SW 1271 (cell line): ENCODE results near the gene LYRM4.
A peak's percentile ranks its signal among the peaks of the same experiment; 100 is the strongest.

Experiments
- DNase-seq, 2 experiments: peaks; one replicate each; lab custom pipeline; 2025; lab: John Stamatoyannopoulos, UW

The LYRM4 gene

DNA sequence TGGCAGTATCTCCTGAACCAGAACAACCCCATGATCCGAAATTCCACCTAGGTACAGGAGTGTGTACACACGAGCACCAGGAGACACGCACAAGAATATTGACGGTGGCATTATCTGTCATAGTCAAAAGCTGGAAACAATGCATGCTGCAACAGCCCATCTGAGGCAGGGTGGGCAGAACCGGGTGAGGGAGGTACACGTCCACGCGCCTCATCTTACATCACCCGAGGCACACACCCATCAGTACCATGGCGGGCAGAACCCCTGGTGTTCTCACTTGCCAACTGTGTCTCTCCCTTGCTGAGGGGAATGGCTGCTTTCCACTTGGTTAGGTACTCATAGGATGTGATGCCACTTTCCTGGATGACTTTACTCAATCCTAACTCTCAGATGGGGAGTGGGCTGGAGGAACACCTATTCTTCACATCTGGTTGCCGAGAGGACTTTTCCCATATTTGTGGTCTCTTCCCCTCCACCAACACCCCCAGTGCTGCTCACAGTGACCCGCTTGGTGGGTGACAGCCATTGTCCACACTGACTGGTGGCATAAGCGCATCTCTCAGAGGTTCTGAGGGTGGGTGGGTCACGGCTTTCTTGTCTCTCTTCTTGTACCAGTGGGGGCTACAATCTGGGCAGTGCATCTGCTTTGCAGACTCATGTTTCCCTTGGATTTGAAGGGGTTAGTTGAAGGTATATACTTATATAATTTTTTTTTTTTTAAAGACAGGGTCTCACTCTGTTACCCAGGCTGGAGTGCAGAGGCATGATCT lies 162.1 kb downstream of the LYRM4 start:
- DNase-seq, result no peak

DNA sequence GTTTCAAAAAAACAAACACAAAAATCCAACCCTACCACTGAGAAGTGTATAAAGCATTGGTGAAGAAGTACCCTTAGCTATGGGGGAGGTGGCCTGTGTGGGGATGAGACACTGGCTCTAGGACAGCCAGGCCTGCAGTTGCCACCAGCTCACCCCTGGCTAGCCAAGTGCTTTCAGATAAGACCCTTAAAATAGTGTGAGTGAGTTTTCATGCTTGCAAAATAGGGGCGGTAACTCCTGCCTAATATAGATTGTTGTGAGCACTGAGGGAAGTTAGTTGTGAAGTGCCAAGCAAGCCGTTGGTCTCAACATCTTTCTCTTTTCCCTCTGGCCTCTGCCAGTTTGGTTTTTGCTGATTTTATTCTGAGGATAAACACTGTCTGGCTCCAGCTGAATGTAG lies 164.3 kb downstream of the LYRM4 start:
- no peak for DNase-seq

DNA sequence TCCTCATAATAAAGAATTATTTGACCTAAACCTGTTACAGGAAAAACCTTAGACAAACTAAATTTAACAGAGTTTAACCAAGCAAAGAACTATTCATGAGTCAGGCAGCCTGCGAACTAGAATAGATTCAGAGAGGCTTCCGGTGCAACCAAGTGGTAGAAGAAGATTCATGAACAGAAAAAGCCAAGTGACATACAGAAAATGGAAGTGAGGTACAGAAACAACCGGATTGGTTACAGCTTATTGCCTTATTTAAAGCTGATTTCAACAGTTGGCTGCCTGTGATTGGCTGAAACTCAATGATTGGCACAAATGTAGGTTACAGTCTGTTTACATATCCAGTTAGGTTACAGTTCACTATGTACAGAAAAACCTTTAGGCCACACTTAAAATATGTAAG lies 165.5 kb downstream of the LYRM4 start:
- DNase-seq, result no peak

GRCh38 chr6:5094327-5094726 lies 166.4 kb downstream of the LYRM4 start:
- DNase-seq, result no peak

- no peak for DNase-seq
Observed at GRCh38 chr6:5093231-5094015, 167.3 kb downstream of the LYRM4 start.

DNA sequence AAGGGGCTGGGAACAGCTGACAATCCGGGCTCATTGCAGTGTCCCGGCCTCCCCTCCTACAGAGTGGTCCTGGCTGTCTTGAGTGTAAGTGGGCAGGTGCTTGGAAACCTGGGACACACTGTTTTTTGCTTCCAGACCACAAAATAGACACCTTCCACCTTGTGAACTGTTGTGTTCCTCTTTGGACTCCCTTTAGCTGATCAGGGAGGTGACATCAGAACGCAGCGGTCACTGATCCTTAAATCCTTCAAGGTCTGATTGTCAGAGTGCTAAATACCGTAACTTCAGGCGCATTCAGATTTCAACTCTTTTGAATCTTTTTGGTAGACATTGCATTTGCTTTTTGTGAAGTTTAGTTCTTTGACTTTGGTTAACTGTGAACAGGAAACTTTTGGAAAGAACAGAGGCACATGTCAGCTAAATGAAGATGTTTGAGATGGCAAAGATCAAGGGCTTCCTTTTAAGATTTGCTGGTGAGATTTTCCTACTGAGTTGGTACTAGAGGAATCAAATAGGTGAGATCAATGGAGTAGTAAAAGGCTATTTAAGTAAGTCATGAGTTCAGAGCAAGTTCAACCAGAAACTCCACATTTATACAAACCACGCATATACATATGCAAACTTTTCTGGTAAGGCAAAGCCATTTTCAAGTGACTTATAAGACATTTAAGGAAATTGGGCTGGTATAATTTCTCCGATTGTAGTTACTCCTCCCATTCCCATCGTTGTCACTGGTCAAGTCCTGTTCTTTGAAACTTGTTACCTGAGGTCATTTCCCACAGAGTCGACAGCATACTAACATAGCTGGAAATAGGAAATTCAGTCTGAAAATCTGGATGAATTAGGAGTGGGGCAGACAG lies 169.3 kb downstream of the LYRM4 start:
- DNase-seq, result no peak

DNA sequence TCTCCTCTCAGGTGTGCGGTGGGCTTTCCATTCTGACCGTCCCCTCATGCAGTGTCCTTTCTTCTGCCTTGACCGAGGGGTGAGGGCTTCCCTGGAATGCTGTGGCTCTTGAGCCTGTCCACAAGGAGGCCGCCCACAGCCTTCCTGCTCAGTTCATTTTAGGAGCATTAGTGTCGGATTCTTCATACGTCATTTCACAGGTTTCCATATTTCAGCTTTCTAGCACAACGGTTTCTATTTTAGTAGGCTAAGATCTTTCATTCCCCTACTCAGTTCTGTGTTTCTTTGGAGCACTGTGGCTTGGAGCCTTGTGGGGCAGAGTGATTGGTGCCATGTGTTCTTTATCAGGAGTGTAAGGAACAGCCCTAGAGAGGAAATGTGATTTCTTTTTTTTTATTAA lies 170.1 kb downstream of the LYRM4 start:
- DNase-seq, result no peak

DNA sequence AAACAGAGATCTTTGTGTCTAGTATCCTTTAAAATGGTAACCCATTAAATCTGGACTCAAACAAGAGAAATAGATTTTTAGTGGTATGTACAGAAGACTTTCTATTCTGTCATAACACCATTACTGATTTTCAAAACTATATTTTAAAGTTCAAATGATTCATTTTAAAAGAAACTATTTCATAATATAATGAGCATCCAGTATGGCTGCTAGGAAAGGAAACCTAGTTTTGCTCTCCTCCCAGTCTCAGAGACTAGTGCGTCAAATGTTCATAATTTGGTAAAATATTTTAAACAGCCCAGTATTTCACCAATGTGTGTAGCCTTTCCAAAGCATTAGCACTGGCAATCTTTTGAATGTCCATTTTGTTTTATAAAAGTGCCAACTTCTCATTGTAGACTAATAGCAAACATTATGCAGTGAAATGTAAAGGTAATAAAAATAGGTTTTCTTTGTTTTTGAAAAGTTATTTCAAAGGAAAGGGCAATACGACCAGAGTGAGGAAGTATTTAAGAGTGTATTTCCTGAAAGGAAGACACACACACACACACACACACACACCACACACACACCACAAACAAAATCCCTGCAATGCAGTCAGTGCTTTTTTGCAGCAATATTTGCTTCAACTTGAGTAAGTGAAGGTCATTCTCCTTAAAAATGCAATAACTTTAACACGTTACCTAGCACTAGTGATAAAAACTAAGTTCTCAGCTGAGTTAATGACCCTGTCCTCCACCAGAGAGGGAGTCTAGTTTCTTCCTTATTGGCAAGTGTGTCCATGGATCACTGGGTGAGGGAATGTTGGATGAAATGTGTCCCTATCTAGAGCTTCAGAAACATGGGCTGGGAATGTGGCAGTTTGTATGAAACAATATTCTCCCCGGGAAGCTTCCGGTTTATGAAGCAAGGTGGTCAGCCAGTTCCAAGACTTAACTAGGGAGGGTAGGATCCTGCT lies 171.0 kb downstream of the LYRM4 start:
- DNase-seq, result no peak

DNA sequence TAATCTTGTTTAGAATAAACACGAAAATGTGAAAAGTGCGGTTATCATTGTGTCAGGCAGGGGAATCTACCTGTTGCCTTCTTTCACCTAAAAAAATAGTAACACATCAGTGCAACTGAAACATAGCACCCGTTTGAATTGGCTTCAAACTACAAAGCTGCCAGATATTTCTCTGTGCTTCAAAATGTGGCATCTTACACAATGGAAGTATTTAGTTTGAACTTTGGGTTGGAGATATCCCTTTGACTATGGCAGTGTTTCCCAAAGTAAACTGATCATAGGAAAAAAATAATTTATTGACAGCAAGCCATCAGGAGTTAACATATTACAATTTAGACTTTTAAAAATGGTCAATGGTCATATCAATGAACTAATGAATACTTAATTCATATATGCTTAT lies 172.0 kb downstream of the LYRM4 start:
- no peak for DNase-seq

GRCh38 chr6:5087389-5087788 lies 173.4 kb downstream of the LYRM4 start:
- DNase-seq, result no peak

- no peak for DNase-seq
Observed at GRCh38 chr6:5086294-5086890, 174.4 kb downstream of the LYRM4 start.

DNA sequence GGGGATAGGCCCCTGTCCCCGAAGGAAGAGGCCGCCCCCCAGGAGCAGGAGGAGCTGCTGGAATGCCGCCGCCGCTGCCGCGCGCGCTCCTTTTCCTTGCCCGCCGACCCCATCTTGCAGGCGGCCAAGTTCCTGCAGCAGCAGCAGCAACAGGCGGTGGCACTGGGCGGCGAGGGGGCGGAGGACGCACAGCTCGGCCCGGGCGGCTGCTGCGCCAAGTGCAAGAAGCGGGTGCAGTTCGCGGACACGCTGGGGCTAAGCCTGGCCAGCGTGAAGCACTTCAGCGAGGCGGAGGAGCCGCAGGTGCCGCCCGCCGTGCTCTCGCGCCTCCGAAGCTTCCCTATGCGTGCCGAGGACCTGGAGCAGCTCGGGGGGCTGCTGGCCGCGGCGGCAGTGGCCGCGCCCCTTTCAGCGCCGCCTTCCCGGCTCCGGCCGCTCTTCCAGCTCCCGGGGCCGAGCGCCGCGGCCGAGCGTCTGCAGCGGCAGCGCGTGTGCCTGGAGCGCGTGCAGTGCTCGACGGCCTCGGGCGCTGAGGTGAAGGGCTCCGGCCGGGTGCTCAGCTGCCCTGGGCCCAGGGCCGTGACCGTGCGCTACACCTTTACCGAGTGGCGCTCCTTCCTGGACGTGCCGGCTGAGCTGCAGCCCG lies 175.0 kb downstream of the LYRM4 start:
- peak in 1 of 2 experiments; percentile 22 for DNase-seq

- DNase-seq, result no peak
Observed at GRCh38 chr6:5084781-5085647, 175.7 kb downstream of the LYRM4 start, which contains the start of gene PPP1R3G. TSS of gene PPP1R3G (plus strand) at chr6:5085341. CDS start at chr6:5085486, 145 bp downstream.

DNA sequence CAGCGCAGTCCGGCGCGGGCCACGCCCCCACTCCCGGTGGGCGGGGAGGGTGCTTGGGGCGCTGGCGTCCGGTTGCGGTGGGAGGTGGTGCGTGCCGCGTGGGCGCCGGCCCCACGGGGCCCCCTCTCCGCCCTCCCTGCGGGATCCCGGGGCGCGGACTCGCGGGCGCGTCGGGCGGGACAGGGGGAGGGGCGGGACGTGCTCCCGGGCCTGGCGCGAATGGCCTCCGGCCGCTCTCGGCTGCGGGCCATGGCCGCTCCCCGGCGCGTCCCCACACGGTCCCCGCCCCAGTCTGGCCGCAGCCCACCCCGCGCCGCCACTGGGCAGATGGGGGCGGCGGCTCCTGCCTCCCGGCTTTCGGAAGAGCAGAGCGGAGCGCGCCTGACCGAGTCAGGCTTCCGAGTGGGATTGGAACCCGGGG lies 176.4 kb downstream of the LYRM4 start:
- no peak for DNase-seq

- DNase-seq, result no peak
Observed at GRCh38 chr6:5083813-5084359, 176.9 kb downstream of the LYRM4 start.

GRCh38 chr6:5083307-5083583 lies 177.5 kb downstream of the LYRM4 start:
- no peak for DNase-seq

DNA sequence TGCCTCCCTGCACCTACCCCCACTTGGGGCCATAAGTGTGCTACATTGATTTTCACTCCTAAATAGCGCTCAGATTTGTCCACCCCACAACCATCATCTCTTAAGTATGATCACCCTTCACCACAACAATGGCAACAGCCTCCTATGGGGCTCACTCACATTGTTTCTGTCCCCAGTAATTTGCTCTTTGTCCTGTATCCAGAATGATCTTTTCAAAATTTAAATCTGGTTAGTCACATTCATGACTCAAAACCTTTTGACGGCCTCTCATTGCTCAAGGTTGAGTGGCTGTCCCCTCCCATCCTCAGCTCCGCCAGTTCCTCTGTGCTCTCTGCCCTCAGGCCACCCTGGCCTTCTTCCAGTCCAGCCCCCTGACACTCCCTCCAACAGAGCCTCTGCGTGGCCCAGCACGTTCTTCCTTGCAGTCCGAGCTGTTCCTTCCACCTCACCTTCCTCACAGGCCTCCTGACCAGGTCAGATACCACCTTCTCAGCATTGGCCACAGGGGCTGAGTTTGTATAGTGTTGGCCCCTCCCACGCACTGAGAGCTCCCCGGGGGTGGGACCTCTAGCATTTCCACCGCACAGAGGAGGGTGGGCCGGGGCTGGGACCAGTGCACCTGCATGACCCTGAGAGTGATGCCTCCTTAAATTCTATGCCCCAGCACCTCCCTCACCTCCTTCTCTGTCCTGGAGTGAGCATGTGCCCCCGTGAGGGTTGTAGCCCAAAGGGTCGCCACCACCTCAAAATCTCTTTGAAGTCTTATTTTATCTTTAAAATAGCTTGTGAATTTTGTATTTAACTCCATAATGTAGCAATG lies 178.1 kb downstream of the LYRM4 start:
- DNase-seq, result no peak

- DNase-seq, result no peak
Observed at GRCh38 chr6:5081955-5082354, 178.8 kb downstream of the LYRM4 start.
